GM20000 (cell line): Measurements from ENCODE around the gene MRPL43.

Experiments used
- DNase-seq: peaks from one replicate; pipeline ENCODE4 v3.0.0; 2012; ENCODE audit warnings: low spot score
- CTCF ChIP-seq: IDR thresholded peaks from 2 replicates; pipeline ENCODE4 v1.5.1; 2012; ENCODE audit warnings: mild to moderate bottlenecking, control low read depth; ENCODE audit errors: extremely low read depth, missing control alignments

Gene MRPL43

GRCh38 chr10:100945754-100946153, 41.5 kb downstream of the MRPL43 start:
- no peak for TF ChIP-seq CTCF
- no peak for DNase-seq

GRCh38 chr10:100943508-100943907, 43.8 kb downstream of the MRPL43 start:
- no peak for DNase-seq
- no peak for TF ChIP-seq CTCF

DNA sequence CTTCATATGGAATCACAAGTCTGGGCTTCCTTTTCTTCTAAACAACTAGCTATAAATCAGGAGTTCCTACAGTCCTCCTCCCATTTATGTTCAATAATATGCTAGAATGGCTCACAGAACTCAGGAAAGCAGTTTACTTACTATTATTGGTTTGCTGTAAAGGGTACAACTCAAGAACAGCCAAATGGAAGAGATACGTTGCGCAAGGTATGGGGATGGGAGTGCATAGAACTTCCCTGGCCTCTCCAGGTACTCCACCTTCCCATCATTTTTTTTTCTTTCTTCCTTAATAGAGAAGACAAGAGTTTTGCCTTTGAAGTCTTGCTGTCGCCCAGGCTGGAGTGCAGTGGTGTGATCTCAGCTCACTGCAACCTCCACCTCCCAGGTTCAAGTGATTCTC, 45.1 kb downstream of the MRPL43 start:
- TF ChIP-seq CTCF, result no peak
- DNase-seq, result no peak

DNA sequence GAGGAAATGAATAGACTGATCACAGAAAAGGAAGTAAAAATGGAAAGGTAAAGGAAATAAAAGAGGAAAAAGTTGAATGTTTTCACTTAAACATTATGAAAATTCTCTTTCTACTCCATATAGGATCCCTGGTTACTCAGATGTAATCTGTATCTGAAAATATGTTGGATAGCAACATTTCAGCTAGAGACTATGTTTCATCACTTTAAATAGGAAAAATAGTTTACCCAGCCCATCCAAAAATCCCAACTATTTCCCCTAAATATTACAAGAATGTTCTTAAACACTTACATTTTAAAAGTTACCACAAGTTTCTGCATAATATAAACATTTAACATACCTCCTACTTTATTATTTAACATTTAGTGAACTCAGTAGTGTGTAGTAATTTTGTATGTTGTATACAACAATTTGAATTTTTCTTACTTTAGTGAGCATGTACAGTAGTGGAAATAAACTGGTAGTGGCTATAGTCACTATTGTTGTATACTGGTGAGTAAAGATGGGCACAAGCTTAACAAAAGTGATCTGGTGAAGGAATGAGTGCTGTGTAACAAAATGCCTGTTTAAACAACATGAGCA, 47.4 kb downstream of the MRPL43 start:
- no peak for DNase-seq
- TF ChIP-seq CTCF, result no peak
